Measurements from ENCODE around the gene RARB.

RARB gene

DNA sequence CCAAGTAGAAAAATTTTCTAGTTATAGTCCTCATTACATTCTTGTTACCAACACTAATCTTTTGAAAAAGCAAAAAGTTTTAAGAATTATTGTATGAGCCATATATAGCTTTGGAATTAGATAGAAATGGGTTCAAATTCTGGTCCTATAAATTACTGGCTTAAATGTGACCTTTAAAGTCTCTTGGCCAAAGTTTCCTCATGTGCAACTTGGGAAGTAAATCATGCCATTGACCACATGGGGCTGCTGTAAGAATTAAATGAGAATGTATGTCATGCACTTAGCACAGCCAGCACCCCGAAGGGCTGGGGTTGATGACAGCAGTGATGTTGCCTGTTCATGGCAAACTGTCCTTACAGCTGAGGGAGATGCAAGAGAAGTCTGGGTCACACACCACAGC is 128.4 kb downstream of the RARB start:
- no peak for FAIRE-seq

DNA sequence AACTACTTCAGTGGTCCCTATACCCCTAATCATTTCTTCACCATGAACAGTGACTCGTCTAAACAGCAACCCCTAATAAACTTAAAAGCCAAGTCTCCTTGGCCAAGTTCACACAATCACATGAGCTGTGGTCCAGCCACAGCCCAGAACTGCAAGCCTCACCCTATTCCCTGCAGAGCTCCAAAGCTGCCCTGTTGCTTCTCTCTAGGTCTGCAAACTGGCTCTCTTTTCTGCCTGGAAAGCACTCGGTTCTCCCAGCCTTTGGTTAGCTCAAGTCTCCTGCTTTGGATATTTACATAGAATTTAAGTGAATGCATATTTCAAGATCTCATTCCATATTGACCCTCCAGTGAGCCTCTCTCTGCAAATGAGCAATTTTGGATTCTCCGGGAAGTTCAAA is 129.6 kb downstream of the RARB start:
- no peak for FAIRE-seq

DNA sequence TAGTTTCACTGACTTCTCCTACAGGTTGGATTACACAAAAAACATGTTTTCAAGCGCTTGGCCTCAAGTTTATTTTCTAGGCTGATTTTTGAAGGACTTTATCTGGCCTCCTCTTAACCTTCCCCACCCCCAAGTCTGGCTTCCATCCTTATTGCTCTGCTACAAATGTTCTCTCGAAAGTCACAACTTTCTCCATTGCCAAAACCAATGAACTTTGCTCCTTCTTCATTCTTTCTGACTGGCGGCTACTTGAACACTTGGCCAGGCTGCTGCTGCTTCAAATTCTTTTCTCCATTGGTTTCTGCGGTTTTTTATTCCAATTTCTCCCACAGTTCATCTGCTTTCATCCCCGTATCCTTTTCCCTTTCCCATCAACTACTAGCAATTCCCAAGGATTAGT is 130.1 kb downstream of the RARB start:
- no peak for FAIRE-seq

DNA sequence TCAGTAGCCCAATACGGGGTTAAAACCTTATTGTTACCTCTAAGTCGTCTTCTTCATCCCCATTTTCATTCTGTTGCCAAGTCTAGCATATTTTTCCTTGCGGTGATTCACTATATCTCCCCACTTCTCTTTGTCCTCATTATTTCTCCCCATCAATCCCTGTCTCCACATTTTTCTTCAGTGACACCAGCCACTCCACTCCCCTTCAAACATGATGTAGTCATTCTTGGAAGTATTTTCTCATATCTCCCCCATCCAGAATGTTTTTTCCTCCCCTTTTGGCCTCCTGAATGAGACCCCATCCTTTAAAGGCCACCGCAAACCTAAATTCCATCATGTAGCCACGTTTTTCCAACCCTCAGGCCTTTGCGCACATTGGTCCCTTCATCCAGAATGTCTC is 130.7 kb downstream of the RARB start:
- FAIRE-seq: no peak

DNA sequence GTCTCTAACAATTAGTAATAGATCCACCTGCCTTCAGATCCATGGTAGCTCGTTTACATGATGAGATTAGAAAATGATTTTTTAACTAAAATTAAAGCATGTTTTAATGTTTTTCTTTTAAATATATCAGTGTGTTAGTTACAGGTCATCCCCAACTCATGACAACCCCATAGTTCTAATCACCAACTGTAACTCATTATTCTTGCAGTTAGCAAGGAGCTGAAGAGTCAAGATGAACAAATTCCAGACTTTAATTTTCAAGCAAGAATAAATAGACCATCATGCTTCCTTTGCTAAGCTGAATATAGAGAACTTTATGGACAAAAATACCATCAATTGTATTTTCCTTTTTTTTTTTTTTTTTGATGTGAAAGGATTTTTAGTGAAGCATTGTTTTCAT is 135.5 kb downstream of the RARB start:
- no peak for FAIRE-seq

DNA sequence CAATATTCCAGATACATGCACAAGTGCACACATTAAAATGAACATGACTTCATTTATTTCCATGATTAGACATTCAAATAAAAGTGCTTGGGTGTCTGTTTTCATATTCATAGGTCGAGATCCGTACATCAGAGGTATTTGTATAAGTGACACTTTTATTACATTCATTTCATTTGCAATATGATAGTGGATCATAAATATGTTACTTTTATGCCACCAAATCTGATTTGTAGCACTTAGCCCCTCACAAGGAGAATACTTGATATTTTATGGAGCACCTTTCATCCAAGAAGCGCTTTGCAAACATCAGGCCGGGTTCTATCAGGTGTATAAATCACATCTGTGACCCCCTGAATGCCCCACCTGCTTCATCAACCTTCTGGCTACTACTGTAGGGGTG is 136.0 kb downstream of the RARB start:
- FAIRE-seq: no peak

DNA sequence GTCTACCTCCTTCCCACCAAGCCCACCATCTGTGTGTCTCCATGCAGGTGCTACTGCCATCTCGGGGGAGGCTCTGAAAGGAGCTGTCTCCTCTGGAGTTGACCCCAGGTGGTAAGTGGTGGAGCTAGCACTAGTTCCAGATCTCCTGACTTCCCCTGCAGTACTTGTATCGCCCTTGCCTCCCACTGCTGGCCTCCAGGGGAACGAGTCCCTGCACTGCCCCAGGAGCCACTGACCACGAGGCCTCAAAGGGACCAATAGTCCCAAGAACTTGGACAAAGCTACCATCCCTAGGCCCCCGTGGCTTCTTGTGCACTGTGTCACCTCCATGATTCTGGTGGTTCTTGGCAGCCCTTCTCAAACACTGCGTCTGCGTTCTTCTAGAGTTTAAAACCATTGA is 137.7 kb downstream of the RARB start:
- FAIRE-seq: no peak

DNA sequence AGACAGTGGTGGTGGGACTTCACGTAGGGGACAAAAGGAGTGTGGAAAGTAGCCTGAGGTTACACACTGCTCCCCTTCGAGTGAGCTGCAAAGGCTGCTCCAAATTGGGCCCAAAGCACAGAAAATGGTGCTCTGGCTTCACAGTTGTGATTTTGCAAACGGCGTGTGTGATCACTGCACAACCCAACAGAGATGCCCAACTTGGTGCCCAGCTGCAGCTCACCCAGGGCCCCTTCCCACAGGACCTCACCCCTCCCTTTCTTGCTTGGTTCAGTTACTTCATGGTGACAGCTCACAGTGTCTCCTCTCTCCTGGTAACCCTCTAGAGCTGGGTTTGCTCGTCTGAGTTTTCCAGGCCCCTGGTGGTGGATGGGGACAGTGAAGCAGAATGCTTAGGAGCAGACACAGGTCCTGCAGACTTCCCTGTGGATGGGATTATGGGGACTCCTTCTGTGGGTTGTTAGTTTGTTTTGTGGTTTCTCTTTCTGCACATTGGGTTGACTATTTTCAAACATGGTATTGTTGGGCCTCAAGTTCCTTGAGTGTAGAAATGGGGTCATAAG is 138.4 kb downstream of the RARB start:
- FAIRE-seq: no peak

DNA sequence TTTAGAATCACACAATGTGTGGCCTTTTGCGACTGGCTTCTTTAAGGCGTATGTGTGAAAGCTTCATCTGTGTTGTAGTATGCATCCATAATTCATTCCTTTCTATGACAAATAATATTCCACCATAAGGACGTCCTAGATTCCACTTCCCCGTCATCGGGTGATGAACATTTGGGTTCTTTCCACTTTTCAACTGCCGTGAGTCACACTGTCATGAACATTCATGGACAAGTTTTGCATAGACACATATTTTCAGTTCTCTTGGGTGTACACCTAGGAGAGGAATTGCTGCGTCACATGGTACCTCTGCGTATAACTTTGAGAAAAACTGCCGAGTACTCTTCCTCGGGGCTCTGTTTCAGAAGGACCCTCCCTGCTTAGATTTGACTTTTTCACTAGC is 139.3 kb downstream of the RARB start:
- no peak for FAIRE-seq

DNA sequence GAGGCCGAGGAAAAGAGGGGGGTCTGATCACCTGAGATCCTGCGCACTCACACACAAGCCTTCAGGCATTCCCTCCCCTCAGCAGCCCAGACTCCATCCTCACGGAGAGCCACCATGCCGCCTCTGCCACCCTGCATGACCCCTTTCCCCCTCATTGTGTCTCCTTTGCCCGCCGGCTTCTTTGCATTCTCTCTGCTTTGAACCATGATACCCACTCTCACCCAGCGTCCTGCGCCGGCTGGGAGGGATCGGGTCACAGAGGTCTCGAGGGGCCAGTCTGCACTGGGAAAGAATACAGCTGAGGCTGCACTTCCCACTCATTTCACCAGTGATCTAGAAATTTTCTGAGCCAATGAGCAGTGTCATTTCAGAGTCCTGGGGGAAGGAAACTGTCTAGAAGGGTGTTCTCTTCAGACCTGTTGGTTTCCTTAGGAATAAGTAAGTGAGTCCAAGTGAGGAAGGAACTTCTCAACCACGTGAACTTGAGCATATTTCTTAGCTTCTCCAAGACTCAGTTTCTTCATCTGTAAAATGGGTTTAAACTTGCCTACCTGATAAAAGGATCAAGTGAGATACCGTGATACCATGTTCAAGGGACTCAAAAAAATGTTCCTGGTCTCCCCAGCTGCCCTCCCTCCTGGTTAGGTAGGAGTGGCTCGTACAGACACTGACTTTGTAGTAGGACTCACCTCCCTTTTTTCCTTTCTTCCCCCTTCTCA is 139.9 kb downstream of the RARB start:
- no peak for FAIRE-seq

DNA sequence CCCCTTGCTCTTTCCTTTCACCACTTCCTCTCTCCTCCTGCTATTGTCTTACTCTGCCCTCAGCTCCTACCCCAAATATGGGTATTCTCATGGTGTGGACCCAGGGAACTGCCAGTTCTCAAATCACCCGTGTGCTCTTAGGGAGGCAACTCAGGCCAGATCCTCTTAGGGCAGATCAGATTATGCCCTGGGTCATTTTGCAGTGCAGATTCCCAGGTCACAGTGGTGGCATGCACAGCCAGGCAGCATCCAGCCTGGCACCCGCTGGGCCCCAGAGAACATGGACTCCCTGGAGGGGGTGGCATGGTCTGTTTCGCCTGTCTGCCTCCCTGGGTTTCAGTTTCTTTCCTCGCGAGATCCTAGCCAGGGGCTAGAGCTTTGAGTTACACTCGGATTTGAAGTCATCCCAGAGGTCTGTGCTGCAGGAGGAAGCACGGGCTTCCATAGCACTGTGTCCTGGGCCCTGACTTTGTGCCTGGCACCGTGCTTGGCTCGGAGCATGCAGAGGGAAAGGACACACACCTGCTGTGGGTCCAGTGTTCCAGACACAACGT is 140.5 kb downstream of the RARB start:
- FAIRE-seq: no peak

DNA sequence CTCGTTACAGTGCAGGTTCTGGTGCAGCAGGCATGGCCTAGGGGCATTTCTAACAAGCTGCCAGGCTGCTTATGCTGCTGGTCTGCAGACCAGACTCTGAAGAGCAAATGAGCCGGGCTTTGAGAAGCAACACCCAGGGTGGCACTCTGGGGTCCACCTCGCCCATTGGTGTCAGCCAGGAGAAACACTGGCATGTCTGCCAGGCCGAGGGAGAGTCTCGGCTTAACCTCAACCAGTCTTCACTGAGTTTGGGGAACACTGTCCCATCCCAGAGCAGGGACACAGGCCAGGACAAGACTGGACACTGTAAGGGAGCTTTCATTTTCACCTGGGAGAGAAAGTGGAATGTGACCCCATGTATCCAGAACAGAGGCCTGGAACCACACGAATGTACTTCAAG is 143.2 kb downstream of the RARB start:
- no peak for FAIRE-seq

DNA sequence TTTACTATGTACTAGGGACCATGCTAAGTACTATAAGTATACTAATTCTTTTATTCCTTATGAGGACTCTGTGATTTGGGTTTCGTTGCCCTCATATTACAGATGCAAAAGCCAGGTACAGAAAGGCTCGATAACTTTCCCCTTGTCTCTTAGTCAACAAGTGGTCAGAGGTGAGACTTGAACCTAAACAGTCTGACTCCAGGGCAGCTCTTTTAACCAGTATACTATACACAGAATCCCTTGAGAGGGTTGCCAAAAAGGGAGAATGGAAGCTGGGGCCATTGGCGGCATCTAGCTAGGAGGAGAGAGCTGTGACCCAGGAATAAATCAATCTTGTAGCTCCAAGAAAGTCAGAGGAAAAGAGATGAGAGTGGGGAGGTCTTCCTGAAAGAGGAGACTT is 144.3 kb downstream of the RARB start:
- no peak for FAIRE-seq

DNA sequence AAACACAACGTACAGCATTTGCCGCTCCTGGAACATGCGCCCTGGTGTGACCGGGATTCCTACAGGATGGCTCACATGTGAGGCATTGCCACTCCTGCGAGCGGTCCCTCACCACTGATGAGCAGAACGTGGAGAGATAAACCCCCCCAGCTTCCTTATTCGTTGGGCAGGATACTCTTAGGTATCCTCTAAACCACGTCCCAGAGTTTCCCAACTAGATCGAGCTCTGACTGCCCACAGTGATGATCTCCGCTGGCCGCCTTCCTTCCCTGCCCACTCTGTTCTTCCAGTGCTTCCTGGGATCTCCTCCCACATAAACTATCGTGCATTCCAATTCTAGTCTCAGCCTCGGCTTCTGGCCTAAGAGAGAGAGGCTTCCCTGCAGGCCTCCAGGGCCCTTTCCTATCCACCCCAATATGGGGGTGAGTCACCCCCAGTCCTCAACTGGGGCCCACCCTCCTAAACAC is 144.9 kb downstream of the RARB start:
- no peak for FAIRE-seq

DNA sequence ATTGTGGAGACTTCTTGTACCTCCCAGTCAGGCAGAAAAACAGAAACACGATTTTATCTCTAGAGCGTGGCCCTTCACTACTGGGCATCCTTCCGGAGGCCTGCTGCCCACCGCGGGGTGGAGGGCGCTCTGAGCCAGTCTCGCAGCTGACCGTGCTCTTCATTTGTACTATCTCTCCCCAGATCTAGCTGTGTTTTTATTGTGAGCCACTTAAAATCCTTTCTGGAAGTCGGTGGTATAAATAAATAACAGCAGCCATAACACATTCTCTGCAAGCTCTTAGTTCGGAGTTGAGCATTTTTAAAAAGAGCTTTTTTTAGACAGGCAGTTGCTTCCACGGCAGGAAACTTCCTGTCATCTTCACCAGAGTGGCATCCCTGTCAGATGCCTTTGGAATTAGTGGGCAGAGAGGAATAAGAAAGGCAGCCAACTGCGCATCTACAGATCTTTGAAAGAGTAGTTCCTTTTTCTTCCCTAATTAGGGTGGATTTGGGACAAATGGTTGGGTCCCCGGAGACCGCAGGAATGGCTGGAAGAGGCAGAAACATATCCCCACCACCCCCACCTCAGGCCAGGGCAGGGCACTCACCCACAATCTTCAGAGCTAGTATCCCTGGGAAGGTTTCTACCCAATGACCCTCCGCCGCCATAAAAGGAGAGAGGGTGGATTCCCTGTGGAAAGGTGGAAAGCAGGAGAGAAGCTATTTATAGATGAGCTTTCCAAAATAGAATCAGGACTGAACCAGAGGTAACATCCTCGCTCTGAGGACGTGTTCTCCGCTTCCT is 145.5 kb downstream of the RARB start:
- FAIRE-seq: no peak

DNA sequence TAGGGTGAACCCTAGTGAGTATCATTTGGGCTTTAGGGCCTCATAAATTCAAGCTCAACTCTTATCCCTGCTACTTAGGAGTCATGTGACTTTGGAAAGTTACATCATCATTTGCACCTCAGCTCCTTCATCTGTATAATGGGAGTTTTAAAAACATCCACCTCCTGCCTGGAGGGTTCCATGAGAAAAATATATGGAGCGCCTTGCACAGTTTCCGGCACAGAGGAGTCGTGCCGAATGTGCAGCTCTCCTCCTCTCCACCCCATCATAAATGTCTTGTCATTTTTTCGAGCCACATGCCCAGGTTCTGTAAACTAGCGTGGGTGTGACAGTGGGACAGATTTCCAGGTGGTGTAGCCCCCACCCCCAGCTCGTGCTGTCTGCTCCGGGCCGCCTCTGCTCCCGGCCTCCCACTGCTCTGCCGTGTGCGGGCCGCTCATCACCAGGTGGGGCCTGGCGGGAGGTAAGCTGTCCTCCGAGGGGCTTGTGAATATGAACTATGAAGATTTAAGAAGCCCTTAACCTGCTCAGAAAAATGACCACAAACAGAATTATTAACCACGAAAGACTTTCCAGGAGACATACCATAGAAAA is 146.2 kb downstream of the RARB start:
- FAIRE-seq: no peak

DNA sequence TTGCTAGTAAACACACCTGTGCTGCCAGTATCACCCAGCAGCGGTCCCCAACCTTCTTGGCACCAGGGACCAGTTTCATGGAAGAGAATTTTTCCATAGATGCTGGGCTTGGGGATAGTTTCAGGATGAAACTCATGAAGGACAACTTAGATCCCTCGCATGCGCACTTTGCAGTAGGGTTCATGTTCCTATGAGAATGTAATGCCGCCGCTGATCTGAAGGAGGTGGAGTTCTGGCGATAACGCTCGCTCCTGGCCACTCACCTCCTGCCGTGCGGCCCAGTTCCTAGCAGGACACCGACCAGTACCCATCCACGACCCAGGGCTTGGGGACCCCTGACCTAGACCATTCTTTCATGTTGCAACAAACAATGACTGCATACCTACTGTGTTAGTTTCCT is 146.9 kb downstream of the RARB start:
- no peak for FAIRE-seq

DNA sequence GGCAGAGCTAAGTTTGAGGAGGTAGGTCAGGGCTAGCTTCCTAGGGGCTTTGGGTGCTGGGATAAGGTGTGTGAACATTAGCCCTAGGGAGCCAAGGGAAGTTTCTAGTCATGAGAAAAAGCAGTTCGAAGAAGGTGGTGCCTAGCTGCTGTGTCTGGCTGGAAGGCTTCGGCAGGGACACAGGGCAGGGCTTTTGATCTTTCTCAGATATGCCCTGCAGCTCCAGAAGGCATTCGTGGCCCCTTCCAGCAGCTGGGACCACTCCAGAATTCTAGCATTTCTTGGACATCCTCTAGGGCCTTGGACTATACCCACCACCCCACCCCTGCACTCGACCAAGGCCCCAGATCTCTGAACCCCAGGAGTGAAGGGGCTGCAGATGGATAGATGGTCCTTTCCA is 148.1 kb downstream of the RARB start:
- no peak for FAIRE-seq

DNA sequence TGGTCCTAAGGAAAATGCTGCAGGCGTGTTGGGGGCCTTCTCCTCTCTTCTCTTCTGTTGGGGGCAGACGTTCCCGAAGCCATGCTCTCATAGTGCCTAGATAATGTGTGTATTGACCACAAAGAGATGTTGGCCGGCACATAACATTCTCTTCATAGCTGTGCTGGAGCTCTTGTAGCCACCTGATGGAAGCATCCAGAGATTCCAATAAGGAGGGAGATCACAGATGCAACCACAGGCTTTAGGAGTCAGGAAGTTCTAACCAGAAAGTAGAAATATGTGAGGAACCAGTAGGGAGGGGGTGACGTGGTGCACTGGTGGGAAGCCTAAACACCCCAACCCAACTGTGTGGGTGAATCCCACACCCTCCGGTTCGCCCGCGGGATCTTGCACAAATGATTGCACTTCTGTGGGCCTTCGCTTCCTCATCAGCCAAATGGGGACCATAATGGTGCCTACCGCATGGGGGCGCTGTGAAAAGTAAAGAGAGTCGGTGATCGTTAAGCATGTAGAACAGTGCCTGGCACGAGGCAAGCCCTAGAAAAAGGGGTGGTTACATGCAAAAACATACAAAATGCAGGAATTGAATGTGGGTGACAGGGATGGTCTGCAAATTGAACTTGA is 148.9 kb downstream of the RARB start:
- no peak for FAIRE-seq

DNA sequence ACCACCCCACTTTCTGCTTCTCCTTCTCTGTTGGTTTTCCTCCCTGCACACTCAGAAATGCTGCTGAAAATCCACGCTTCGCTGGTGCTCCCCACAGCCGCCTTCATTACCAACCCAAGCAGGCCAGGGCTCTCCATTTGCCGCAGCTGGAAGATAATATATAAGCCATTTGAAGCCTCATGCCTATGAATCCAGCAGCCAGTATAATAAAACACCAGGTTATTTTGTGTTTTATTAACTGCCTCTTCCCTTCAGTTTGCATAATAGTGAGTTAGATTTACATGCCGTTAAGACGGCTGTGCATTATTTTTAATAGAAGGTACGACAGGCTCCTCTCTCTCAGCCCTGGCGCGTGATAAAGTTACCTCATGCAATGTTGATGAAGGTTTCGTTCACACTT is 150.0 kb downstream of the RARB start:
- no peak for FAIRE-seq

DNA sequence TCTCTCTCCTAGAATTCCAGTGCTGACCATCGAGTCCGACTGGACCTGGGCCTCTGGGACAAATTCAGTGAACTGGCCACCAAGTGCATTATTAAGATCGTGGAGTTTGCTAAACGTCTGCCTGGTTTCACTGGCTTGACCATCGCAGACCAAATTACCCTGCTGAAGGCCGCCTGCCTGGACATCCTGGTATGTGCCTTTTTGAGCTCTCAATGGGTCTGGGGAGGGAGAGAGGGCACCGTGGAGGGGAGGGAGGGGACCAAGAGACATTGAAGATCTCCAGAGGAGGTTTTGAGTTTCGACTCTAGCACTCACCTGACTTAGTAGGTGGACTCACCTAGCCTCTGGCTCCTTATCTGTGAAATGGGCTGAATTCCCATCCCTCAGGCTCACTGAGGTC is 152.5 kb downstream of the RARB start:
- no peak for FAIRE-seq

DNA sequence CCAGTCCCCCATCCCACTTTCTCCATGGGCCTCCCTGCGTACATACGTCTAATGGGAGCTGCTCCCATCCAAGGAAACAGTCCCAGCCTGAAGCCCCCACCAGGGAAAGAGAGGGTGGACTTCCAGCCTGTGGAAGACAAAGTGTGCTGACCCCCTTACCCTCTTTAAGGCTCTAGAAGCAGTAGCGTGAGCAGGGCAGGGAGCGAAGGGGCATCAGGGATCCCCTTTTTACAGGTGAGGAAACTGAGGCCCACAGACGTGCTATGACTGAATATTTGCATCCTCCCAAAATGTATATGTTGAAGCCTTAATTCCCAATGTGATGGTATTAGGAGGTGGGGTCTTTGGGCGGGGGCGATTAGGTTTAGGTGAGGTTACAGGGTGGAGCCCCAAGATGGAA is 153.3 kb downstream of the RARB start:
- no peak for FAIRE-seq

DNA sequence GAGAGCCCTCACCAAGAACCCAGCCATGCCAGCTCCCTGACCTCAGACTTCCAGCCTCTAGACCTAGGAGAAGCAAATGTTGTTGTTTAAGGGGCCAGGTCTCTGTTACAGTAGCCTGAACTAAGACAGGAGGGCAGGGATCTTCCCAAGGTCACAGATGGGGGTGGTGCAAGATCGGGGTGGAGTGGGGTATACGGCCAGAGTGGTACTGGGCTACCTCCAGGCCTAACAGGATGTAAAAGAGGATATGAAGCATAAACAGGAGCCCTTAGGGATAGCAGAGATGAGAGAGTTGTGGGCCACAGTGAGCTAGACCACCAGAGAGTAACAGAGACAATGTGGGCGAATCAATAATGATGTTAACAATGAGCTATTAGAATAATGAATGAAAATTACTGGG is 153.8 kb downstream of the RARB start:
- FAIRE-seq: no peak

Measured in islet of Langerhans (tissue), 1 donor.